Activated CD8-positive, alpha-beta T cell treated with anti-CD3 and anti-CD28 coated beads for 36 hours (primary cell): ENCODE measurements around the gene IGFN1. TPM values are rescaled to one million over a fixed set of nuclear protein-coding genes. Genes with fewer than 3 reads are reported as not detected.
"Not testable (repeated sequence)": the region's sequence is repeated elsewhere in the genome, so short reads cannot be mapped to it uniquely, and the experiment has no call there.

Experiments
- ATAC-seq: fragments of 200-7000 bp; cut with Tn5 transposase; one replicate; pipeline ENCODE4 v1.10.0; 2021; ENCODE audit warnings: mild to moderate bottlenecking, moderate library complexity
- CTCF ChIA-PET: fragments of 350-600 bp; sonication (Branson Sonifier 250); formaldehyde crosslinking; loops from one replicate; lab custom pipeline; 2021; ENCODE audit warnings: antibody characterized with exemption; lab: Charles Lee
- POLR2A ChIA-PET: fragments of 350-600 bp; sonication (Branson Sonifier 250); formaldehyde crosslinking; loops from one replicate; lab custom pipeline; 2021; ENCODE audit warnings: antibody characterized with exemption; lab: Charles Lee
- DNase-seq: peaks from one replicate; pipeline ENCODE4 v3.0.0-alpha.2; 2020
- H3K27ac Mint-ChIP-seq: one replicate; pipeline ENCODE4 v1.8.0; 2021; ENCODE audit warnings: mild to moderate bottlenecking, mixed read lengths
- H3K27me3 Mint-ChIP-seq: one replicate; pipeline ENCODE4 v1.8.0; 2021; ENCODE audit warnings: mixed read lengths
- H3K36me3 Mint-ChIP-seq: one replicate; pipeline ENCODE4 v1.8.0; 2021; ENCODE audit warnings: low read depth, mixed read lengths
- H3K4me1 Mint-ChIP-seq: one replicate; pipeline ENCODE4 v1.8.0; 2021; ENCODE audit warnings: low read depth, mixed read lengths
- H3K4me3 Mint-ChIP-seq: one replicate; pipeline ENCODE4 v1.8.0; 2021; ENCODE audit warnings: mild to moderate bottlenecking, moderate library complexity, mixed read lengths
- H3K9me3 Mint-ChIP-seq: one replicate; pipeline ENCODE4 v1.8.0; 2021; ENCODE audit warnings: mixed read lengths
- CTCF ChIP-seq: fragments of 200-600 bp; IDR thresholded peaks from one replicate; pipeline ENCODE4 v1.8.0; 2022; ENCODE audit warnings: antibody characterized with exemption, mild to moderate bottlenecking
- intact Hi-C: fragments of 100-400 bp; cut with micrococcal nuclease; formaldehyde crosslinking; loops from one replicate; pipeline ENCODE4 v1.10.0; 2022
- total RNA-seq, 2 experiments: library from RNA; stranded (reverse); gene quantifications; one replicate each; pipeline ENCODE4 v1.2.3, GENCODE V29; 2021

Gene IGFN1
- total RNA-seq, 2 experiments from 2014 or later: not detected

- ChIA-PET CTCF (interaction anchor here (1.0 to 2.1 kb wide), 3 partner anchors 10 to 66 kb away, joined by 3 to 8 read pairs (median 3); no protein-coding TSS in a partner anchor), POLR2A (interaction anchor here (4.8 kb wide), 1 partner anchor 14 kb away, joined by 24 read pairs; no protein-coding TSS in a partner anchor)
- H3K9me3 Mint-ChIP-seq: no peaks in the 10 kb centered on the region
- H3K36me3 Mint-ChIP-seq: no peaks in the 10 kb centered on the region
- ATAC-seq (no peak), DNase-seq (no peak)
- TF ChIP-seq CTCF: no peak
- H3K27me3 Mint-ChIP-seq: peaks cover 18% of the 10 kb centered on the region
- H3K27ac Mint-ChIP-seq: no peak overlapping the region
- peaks cover 17% of the 10 kb centered on the region for H3K4me1 Mint-ChIP-seq
- intact Hi-C loops: no loop called here
- H3K4me3 Mint-ChIP-seq: no peak overlapping the region
Observed at GRCh38 chr1:201156819-201157218, 33.8 kb upstream of the IGFN1 start.

GRCh38 chr1:201157949-201158348 lies 32.7 kb upstream of the IGFN1 start:
- Mint-ChIP-seq H3K4me1 (peaks cover 10% of the 10 kb centered on the region), H3K27ac (no peak overlapping the region), H3K36me3 (no peaks in the 10 kb centered on the region), H3K27me3 (peaks cover 18% of the 10 kb centered on the region), H3K9me3 (no peaks in the 10 kb centered on the region), H3K4me3 (no peak overlapping the region)
- ChIA-PET POLR2A (interaction anchor here (1.4 kb wide), 1 partner anchor 13 kb away, joined by 3 read pairs; no protein-coding TSS in a partner anchor), CTCF (interaction anchor here (1.0 to 1.8 kb wide), 5 partner anchors 8 to 65 kb away, joined by 3 to 10 read pairs (median 6); no protein-coding TSS in a partner anchor)
- no peak for TF ChIP-seq CTCF
- intact Hi-C loops: no loop called here
- ATAC-seq (no peak), DNase-seq (no peak)

- H3K36me3 Mint-ChIP-seq, CTCF ChIA-PET, DNase-seq, H3K27ac Mint-ChIP-seq, H3K9me3 Mint-ChIP-seq, POLR2A ChIA-PET, H3K4me3 Mint-ChIP-seq, H3K4me1 Mint-ChIP-seq, intact Hi-C loops, ATAC-seq, H3K27me3 Mint-ChIP-seq: not testable (repeated sequence)
Observed at GRCh38 chr1:201163036-201163435, 27.6 kb upstream of the IGFN1 start.

GRCh38 chr1:201163707-201164106 lies 26.9 kb upstream of the IGFN1 start:
- Mint-ChIP-seq H3K27me3 (peaks cover 8% of the 10 kb centered on the region), H3K4me3 (no peak overlapping the region), H3K27ac (no peak overlapping the region), H3K9me3 (no peaks in the 10 kb centered on the region), H3K4me1 (no peaks in the 10 kb centered on the region), H3K36me3 (no peaks in the 10 kb centered on the region)
- DNase-seq (no peak), ATAC-seq (no peak)
- CTCF ChIA-PET: no interaction called here
- POLR2A ChIA-PET: no interaction called here
- TF ChIP-seq CTCF: no peak
- intact Hi-C loops: no loop called here

GRCh38 chr1:201164645-201165044 lies 26.0 kb upstream of the IGFN1 start:
- H3K27me3 Mint-ChIP-seq: peaks cover 7% of the 10 kb centered on the region
- H3K4me3 Mint-ChIP-seq: no peak overlapping the region
- H3K36me3 Mint-ChIP-seq: no peaks in the 10 kb centered on the region
- ChIA-PET CTCF (interaction anchor here (0.6 kb wide), 1 partner anchor 182 kb away, joined by 3 read pairs; no protein-coding TSS in a partner anchor), POLR2A (no interaction called here)
- ATAC-seq: no peak
- TF ChIP-seq CTCF: no peak
- H3K27ac Mint-ChIP-seq: no peak overlapping the region
- DNase-seq: no peak
- H3K4me1 Mint-ChIP-seq: peaks cover 3% of the 10 kb centered on the region
- intact Hi-C loops: no loop called here
- H3K9me3 Mint-ChIP-seq: no peaks in the 10 kb centered on the region
